Natural killer cell (primary cell): Measurements from ENCODE around the gene CDC16. TPM values are rescaled to one million over a fixed set of nuclear protein-coding genes. Genes with fewer than 3 reads are reported as not detected.

Source experiments
- ATAC-seq, 3 donors: fragments of 150-1000 bp in 2 of 3; fragments of 200-7000 bp in 1 of 3; cut with Tn5 transposase; 1 replicate in 1 of 3; 2 replicates in 2 of 3; pipeline ENCODE4 v1.10.0; 2021; ENCODE audit warnings: mild to moderate bottlenecking in 2 of 3, moderate library complexity in 2 of 3
- DNase-seq, 2 donors: peaks; one replicate each; pipeline versions ENCODE4 v3.0.0 to v3.0.0-alpha.2; 2013 to 2021; ENCODE audit warnings: mixed read lengths in 1 of 2
- H3K27ac ChIP-seq: one replicate; pipeline ENCODE4 v1.5.1; 2013; ENCODE audit warnings: mild to moderate bottlenecking, low read length
- H3K27me3 ChIP-seq: one replicate; pipeline ENCODE4 v1.6.1; 2013; ENCODE audit warnings: low read length; ENCODE audit not compliant: control insufficient read depth, insufficient read depth
- H3K36me3 ChIP-seq: one replicate; pipeline ENCODE4 v1.6.1; 2013; ENCODE audit warnings: low read length; ENCODE audit not compliant: control insufficient read depth, insufficient read depth
- H3K4me1 ChIP-seq: one replicate; pipeline ENCODE4 v1.6.1; 2013; ENCODE audit warnings: low read length; ENCODE audit not compliant: control insufficient read depth, insufficient read depth
- H3K4me3 ChIP-seq: one replicate; pipeline ENCODE4 v1.5.1; 2013; ENCODE audit warnings: low read length
- H3K9me3 ChIP-seq: one replicate; pipeline ENCODE4 v1.6.1; 2013; ENCODE audit warnings: low read length; ENCODE audit not compliant: control insufficient read depth, insufficient read depth
- H3K27ac Mint-ChIP-seq, 2 donors: one replicate each; pipeline ENCODE4 v1.8.0; 2022; ENCODE audit warnings: mild to moderate bottlenecking in 2 of 2, mixed read lengths in 2 of 2, moderate library complexity in 1 of 2
- H3K27me3 Mint-ChIP-seq, 2 donors: one replicate each; pipeline ENCODE4 v1.8.0; 2022; ENCODE audit warnings: low read depth in 2 of 2, mixed read lengths in 2 of 2
- H3K36me3 Mint-ChIP-seq: one replicate; pipeline ENCODE4 v1.8.0; 2022; ENCODE audit warnings: mixed read lengths
- H3K4me1 Mint-ChIP-seq, 2 donors: one replicate each; pipeline ENCODE4 v1.8.0; 2022; ENCODE audit warnings: mixed read lengths in 2 of 2
- H3K4me3 Mint-ChIP-seq: one replicate; pipeline ENCODE4 v1.8.0; 2022; ENCODE audit warnings: mild to moderate bottlenecking, moderate library complexity, mixed read lengths
- H3K9me3 Mint-ChIP-seq, 2 donors: one replicate each; pipeline ENCODE4 v1.8.0; 2022; ENCODE audit warnings: mixed read lengths in 2 of 2
- CTCF ChIP-seq: fragments of 200-600 bp; IDR thresholded peaks from one replicate; pipeline ENCODE4 v1.8.0; 2022; ENCODE audit warnings: antibody characterized with exemption
- WGBS: methylation state at CpG from one replicate; pipeline ENCODE4 v1.1.7; 2013; ENCODE audit warnings: missing lambda C conversion rate; ENCODE audit not compliant: insufficient coverage; 5-methylcytosine and 5-hydroxymethylcytosine counted together
- intact Hi-C: fragments of 100-400 bp; cut with micrococcal nuclease; formaldehyde crosslinking; loops from one replicate; pipeline ENCODE4 v1.14.2; 2022
- total RNA-seq, 4 donors: library from RNA; stranded (reverse); fragments of 120-200 nt in 1 of 4; gene quantifications; one replicate each; pipeline versions ENCODE4 v1.2.3 to v1.2.4, GENCODE V29; 2013 to 2022

CDC16 gene
- total RNA-seq, 3 donors from 2014 or later (not counting 1 experiment from before 2014, with no cell fraction given) = 61.4 to 75.9 (median 70.7) TPM

GRCh38 chr13:114208134-114208533 is 26.6 kb upstream of the CDC16 start:
- Histone ChIP-seq H3K9me3 (peaks cover 2% of the 10 kb centered on the region), H3K4me1 (peaks cover 4% of the 10 kb centered on the region), H3K36me3 (no peaks in the 10 kb centered on the region), H3K27ac (no peak overlapping the region), H3K4me3 (no peak overlapping the region), H3K27me3 (no peaks in the 10 kb centered on the region)
- no peak overlapping the region for H3K4me3 Mint-ChIP-seq
- H3K9me3 Mint-ChIP-seq = no peaks in the 10 kb centered on the region
- WGBS = 86% methylated on average over 5 of the region's 6 CpGs
- H3K27ac Mint-ChIP-seq = no peak overlapping the region
- no peak for ATAC-seq
- DNase-seq = no peak
- intact Hi-C loops = no loop called here
- peaks cover 9 to 12% of the 10 kb centered on the region in 2 donors for H3K27me3 Mint-ChIP-seq
- H3K36me3 Mint-ChIP-seq = no peaks in the 10 kb centered on the region
- peaks cover 19 to 39% of the 10 kb centered on the region in 2 donors for H3K4me1 Mint-ChIP-seq
- TF ChIP-seq CTCF = no peak

GRCh38 chr13:114211446-114212157 is 23.1 kb upstream of the CDC16 start:
- Mint-ChIP-seq H3K4me3 (no peak overlapping the region), H3K27me3 (peaks cover 9 to 12% of the 10 kb centered on the region in 2 donors), H3K4me1 (peaks cover 0 to 26% of the 10 kb centered on the region in 2 donors), H3K36me3 (no peaks in the 10 kb centered on the region), H3K9me3 (no peaks in the 10 kb centered on the region), H3K27ac (no peak overlapping the region)
- no peaks in the 10 kb centered on the region for H3K36me3 ChIP-seq
- intact Hi-C loops = no loop called here
- H3K27ac ChIP-seq = no peak overlapping the region
- no peak overlapping the region for H3K4me3 ChIP-seq
- ATAC-seq = peak in 2 of 3 donors; percentile 17 to 31
- no peaks in the 10 kb centered on the region for H3K27me3 ChIP-seq
- H3K4me1 ChIP-seq = no peaks in the 10 kb centered on the region
- 77% methylated on average over 26 of the region's 26 CpGs for WGBS
- TF ChIP-seq CTCF = no peak
- peaks cover 2% of the 10 kb centered on the region for H3K9me3 ChIP-seq
- no peak for DNase-seq

GRCh38 chr13:114212158-114212495 is 22.6 kb upstream of the CDC16 start:
- ATAC-seq (peak in 2 of 3 donors; percentile 14 to 38), DNase-seq (no peak)
- H3K4me3 Mint-ChIP-seq = no peak overlapping the region
- peaks cover 0 to 26% of the 10 kb centered on the region in 2 donors for H3K4me1 Mint-ChIP-seq
- H3K27me3 Mint-ChIP-seq = peaks cover 9 to 12% of the 10 kb centered on the region in 2 donors
- H3K9me3 ChIP-seq = peaks cover 2% of the 10 kb centered on the region
- H3K27ac ChIP-seq = no peak overlapping the region
- intact Hi-C loops = no loop called here
- H3K27ac Mint-ChIP-seq = no peak overlapping the region
- no peaks in the 10 kb centered on the region for H3K9me3 Mint-ChIP-seq
- H3K4me1 ChIP-seq = no peaks in the 10 kb centered on the region
- WGBS = 89% methylated on average over 6 of the region's 6 CpGs
- no peaks in the 10 kb centered on the region for H3K36me3 ChIP-seq
- TF ChIP-seq CTCF = no peak
- no peaks in the 10 kb centered on the region for H3K36me3 Mint-ChIP-seq
- H3K27me3 ChIP-seq = no peaks in the 10 kb centered on the region
- H3K4me3 ChIP-seq = no peak overlapping the region

GRCh38 chr13:114213980-114214379 is 20.7 kb upstream of the CDC16 start:
- WGBS = 92% methylated on average over 7 of the region's 7 CpGs
- no peak overlapping the region for H3K4me3 ChIP-seq
- no peak overlapping the region for H3K4me3 Mint-ChIP-seq
- no peak overlapping the region for H3K27ac ChIP-seq
- intact Hi-C loops = no loop called here
- peaks cover under 1 to 18% of the 10 kb centered on the region in 2 donors for H3K4me1 Mint-ChIP-seq
- no peaks in the 10 kb centered on the region for H3K4me1 ChIP-seq
- DNase-seq (no peak), ATAC-seq (no peak)
- H3K36me3 ChIP-seq = no peaks in the 10 kb centered on the region
- no peaks in the 10 kb centered on the region for H3K36me3 Mint-ChIP-seq
- no peaks in the 10 kb centered on the region for H3K9me3 Mint-ChIP-seq
- peaks cover 9 to 12% of the 10 kb centered on the region in 2 donors for H3K27me3 Mint-ChIP-seq
- H3K27me3 ChIP-seq = no peaks in the 10 kb centered on the region
- H3K27ac Mint-ChIP-seq = no peak overlapping the region
- no peak for TF ChIP-seq CTCF
- H3K9me3 ChIP-seq = no peaks in the 10 kb centered on the region
